DMS53 (cell line): Measurements from ENCODE around the gene COX17.
"Not testable (repeated sequence)": the region's sequence is repeated elsewhere in the genome, so short reads cannot be mapped to it uniquely, and the experiment has no call there.

Experiments
- DNase-seq: peaks from one replicate; lab custom pipeline; 2025; lab: John Stamatoyannopoulos, UW

COX17 gene, protein sequence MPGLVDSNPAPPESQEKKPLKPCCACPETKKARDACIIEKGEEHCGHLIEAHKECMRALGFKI

DNA sequence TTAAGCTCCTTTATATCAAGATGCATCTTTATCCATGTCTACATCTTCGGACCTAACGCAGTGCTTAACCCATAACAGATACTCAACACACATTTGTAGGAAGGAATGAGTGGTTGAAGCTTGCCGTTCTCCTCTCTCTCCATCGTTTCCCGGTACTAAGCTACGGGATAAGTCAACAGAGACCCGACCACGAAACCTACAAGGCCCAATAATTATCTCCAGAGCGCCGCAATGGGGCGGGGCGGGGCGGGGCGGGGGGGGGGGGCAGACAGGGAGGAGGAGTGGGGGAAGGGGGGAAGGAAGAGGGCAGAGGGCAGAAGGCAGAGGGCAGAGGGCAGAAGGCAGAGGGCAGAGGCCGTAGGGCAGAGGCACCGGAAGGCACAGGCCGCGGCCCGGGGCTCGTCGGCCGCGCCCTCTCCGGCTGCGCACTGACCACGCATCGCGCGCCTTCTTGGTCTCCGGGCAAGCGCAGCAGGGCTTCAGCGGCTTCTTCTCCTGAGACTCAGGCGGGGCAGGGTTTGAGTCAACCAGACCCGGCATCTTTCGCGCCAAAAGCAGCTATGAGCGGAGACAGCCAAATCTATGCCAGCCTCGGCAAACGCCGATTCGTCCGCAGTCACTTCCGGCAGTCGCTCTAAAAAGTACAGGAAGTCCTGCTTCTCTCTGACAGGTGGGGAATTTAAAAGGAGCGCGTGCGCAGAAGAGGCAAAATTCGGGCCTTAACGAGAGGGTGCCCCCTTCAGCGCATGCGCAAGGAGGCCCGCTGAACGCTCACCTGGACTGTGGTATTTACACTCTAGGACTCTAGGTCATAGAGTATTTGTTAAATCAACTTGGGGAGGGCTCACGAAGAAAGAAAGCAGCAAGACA lies at the start of gene COX17:
Gene COX17 (minus strand): TSS at position 636 of the 870 bp plus-strand sequence. CDS start 96 bp downstream, at position 540.
- DNase-seq, result peak; percentile 97

DNA sequence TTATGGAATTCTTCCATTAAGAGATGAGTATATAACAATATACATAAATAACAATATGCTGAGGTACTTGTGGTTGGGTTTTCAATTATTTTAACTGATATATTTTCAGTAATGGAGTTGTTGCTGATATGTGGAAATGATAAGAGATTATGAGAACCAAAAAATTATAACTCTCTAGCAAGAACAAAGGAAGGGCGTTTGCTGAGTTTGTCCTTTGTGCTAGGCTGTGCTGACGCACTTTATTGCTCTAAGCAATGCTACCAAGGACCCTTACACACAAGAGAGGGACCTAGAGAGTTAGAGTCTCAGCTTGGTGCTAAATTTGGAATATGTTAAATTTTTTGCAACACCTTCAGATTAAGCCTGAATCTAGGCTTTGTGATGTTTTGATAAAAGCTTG lies 49.7 kb upstream of the COX17 start:
- DNase-seq, result no peak

DNA sequence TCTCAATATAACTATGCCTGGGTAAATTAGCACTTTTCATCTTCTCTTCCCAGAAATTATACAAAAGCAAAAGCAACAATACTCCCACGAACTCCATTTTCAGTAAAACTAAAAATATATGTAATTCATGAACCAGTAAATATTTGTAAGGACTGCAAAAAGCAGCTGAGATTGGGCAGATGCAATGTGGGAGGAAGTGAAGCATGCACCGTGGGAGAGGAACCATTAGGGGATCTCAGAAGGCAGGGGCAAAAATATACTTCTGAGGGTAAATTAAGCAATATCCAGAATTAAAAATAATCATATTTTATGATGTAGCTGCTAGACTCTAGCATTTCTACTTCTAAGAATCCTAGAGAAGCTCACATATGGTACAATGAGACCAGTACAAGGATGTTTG lies 45.8 kb upstream of the COX17 start:
- no peak for DNase-seq

DNA sequence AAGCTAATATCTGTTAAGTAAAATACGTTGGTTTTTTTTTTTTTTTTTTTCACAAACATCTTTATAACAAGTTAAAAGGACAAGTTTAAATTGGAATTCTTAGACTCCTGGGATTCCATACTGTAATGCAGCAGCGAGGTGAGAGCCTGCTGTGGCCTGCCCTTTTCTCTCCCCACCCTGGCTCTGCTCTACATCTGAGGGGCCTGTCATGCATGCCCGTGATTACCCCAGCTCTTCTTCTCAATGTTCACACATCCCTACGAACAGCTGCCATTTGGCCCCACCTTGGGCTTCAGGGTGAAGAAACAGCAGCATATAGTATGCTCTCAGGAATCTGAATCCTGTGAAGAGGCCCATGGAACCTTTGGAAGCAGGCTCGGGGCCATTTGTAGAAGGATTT lies 40.3 kb upstream of the COX17 start:
- no peak for DNase-seq

DNA sequence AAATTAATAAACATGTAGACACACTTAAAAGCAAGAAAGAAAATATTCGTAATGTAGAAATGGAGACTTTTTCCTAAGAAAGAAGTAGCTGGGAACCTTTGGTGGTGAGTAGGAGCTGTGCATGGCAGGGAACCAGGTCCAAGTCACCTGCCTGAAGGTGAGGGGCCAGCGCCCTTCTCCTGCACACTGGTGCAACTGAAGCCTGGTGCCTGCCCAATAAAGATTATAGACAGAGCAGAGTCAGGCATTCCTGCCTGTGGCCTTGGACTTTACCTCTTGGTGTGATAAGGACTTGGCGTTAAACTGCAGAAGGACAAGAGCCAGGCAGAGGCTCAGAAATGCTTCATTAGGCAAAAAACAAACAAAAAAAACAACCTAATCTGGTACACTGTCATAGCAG lies 39.8 kb upstream of the COX17 start:
- no peak for DNase-seq

DNA sequence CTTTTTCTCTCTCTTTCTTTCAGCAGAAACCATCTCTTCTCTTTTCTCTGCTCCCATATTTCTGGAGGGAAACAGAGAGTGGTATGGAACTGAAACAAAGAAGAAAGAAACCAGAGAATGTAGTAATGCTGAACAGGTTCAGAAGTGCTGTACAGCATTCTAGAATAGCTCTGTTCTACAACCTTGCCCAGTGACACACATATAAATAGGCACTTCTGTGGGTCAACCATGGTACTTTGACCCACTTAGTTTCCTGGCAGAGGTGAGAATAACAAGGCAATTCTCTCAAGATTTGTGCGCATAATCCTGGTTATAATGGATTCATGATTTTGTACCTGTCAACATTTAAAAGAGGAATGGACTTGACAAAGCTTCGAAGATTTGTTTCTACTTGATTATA lies 37.9 kb upstream of the COX17 start:
- no peak for DNase-seq

DNA sequence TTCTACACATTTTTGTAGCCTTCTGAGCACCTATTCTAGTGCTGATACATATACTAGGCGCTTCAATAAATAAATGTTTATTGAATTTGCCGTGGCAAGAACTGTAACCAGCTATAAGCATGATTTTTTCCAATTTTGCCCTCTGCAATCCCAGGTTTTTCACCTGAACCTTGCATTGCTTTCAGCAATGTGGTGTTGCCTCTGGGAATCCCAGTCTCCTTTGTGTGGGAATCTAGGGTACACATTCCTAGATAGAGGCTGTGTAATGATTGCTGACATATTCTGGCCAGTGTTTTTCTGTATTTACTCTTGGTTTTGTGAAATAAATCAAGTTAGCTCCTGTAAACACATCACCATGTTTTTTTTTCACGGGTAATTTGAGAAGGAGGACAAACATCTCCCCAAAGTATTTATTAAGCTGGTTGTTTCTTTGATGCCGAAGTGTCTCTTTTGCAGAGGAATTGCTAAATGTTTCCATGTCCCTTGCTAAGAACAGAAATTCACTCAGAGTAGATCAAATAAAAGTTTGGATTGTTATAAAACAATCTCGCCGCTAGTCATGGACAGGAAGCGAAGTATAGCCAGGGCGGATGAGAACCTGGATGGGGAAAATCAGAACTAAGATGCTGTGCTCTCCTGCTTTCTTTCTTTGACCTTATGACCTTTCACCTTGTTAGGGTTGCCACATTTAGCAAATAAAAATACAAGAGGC lies 26.8 kb upstream of the COX17 start:
- DNase-seq, result peak; percentile 32

DNA sequence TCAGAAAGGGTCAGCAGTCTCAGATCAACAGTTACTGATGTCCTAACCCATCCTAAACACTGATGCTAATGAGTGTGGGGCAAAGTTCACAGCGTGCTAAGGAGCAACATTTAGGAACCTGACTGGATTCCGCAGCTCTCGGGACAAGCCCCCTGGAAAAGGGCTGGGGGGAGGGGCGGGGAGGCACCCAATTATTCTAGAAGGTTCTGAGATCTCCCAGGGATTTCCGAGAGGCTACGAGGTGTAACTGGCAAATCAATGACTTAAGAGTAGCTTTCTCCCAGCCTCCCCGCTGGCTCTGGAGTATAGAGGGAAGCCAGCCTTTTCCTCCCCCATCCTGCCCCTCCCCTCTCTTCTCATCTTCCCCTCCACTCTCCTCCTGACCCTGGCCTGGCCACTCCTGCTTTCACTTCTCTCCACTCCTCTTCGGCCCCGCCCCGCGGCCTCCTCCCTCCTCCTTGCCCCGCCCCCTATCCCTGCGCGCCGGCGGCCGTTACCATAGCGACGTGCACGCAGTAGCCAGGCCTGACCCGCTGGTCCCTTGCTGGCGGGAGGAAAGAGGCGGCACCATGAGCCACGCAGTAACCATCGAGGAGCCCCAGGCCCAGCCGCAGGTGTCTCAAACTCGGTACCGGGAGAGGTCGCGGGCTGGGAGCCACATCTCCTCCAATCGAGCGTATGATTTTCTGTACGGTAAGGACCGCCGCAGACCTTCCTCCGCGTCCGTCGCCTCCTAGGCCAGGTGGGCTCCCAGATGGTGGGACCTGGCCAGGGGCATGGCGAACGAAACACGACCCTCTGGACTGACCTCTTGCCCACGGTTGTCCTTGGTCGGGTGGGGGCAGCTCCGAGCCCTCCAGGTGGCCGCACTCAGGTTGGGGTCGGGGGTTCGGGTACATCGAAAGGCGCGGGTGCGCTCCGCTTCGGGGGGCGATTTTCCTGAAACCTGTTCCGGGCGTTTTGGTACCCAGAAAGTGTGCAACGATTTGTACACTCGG lies 25.6 kb upstream of the COX17 start, which contains the start of gene CFAP91:
Gene CFAP91 (plus strand): TSS at position 493 of the 998 bp plus-strand sequence. CDS start 77 bp downstream, at position 570.
- peak; percentile 97 for DNase-seq

DNA sequence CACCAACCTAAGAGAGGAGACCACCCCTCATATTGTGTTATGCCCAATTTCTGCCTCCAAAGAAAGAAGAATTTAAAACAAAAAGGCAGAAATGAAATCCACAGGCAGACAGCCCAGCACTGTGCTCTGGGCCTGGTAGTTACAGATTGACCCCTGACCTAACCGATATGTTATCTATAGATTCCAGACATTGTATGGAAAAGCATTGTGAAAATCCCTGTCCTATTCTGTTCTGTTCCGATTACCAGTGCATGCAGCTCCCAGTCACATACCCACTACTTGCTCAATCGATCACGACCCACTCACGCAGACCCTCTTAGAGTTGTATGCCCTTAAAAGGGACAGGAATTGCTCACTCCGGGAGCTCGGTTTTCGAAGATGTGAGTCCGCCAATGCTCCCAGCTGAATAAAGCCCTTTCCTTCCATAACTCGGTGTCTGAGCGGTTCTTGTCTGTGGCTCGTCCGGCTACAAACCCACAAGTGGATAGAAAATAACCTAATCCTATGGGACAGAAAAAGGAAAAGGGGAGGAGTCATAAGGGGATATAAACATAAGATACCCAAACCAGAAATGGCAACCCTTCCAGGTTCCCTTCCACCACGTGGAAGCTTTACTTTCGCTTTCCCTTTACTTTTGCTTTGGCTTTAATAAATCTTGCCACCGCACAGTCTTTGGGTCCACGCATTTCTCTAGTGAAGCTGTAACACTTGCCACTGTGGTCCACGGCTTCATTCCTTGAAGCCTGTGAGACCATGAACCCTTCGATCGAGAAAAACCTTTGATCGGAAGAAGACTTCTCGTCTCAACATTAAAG lies 23.9 kb upstream of the COX17 start:
- peak; percentile 12 for DNase-seq

DNA sequence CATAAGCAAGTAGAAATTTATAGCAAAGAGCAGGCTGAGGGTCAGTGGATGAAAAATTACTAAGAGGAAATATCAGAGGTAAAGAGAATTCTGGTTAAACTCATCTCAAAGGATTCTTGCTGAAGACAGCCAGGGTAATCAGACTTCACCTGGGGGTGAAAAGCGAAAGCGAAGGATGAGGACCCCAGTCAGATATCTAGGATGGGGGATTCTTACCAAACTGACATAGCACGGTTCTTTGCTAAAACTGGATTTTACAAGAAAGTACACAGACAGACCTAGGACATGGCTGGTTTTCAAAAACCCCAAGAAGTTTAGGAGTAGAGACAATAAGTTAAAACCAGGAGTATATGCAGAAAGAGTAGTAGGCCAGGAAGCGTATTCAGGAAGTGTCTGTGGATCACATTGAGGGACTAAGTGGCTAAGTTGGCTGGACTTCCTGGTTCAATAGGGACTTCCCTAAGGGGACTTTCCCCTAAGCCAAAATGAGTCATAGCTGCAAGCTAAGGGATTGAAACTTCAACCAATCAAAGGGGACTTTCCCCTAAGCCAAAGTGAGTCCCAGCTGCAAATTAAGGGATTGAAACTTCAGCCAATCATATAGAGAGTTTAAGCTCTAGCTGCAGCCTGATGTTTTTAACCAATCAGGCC lies 23.2 kb upstream of the COX17 start:
- DNase-seq, result peak; percentile 70

DNA sequence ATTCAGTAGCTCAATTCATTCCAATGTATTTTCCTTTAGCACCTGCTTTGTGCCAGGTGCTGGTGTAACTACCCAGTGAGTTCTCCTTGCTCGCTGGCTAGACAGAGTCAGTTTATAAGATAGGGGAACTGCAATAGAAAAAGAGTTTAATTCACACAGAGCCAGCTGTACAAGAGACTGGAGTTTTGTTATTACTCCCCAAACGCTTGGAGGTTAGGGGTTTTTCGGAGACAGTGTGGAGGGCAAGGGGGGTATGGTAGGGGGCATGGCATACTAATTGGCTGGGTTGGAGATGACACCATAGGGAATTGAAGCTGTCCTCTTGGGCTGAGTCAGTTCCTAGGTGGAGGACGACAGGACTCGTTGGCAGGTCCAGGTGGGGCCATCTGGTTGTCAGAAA lies 20.2 kb upstream of the COX17 start:
- DNase-seq, result no peak

DNA sequence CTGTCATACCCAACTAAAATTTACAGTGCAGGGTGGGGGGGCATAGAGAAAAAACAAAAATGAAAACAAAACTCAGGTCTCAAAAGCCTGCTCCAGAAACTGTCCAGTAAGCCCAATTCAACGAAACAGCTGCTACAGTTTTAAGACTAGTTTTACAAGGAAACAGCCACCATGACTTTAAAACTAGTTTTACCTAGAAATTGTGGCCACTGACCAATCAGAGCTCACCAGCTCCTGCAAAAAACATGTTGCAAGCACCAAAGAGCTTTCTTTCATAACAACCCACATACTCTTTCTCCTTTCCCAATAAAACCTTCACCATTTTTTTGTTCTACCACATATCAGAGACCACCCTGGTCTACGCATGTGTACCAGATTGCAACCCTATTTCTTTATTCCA lies 18.3 kb upstream of the COX17 start:
- DNase-seq, result peak; percentile 31

DNA sequence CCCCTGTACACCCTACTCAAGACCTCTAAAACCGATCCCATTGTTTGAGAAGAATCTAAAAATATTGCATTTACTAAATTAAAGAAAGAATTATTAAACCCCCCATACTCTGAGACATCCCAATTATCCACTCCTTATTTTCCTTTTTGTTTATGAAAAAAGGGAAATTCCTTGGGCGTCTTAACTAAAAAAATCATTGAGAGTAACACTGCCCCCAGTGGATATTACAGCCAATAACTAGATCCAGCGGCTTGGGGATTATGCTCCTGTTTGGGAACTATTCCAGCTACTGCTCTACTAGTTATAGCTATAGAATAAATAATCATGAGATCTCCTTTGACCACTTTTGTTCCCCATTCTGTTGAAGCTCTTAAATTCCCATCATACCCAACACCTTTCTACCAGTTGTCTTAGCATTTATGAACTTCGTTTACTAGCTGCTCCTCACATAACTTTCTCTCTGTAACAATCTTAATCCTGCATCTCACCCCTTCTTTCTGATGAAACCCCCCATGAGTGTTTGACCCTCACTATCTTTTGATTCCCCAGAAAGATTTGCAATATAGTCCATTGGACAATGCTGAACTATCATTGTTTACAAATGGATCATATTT lies 12.9 kb upstream of the COX17 start:
- peak; percentile 48 for DNase-seq

DNA sequence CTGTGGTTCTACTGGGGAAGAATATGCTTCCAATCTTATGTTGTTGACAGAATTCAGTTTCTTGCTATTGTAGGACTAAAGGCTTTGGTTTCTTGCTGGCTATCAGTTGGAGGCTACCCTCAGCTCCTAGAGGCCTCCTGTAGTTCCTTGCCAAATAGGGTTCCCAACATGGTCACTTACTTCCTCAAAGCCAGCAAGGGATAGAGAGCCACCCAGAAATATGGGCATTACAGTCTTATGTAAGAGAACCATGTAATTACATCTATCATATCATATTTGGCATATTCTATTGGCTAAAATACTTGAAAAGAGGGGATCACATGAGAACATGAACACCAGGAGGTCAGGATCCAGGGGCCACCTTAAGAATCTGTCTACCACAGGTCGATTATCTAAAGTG lies 6.2 kb upstream of the COX17 start:
- no peak for DNase-seq

DNA sequence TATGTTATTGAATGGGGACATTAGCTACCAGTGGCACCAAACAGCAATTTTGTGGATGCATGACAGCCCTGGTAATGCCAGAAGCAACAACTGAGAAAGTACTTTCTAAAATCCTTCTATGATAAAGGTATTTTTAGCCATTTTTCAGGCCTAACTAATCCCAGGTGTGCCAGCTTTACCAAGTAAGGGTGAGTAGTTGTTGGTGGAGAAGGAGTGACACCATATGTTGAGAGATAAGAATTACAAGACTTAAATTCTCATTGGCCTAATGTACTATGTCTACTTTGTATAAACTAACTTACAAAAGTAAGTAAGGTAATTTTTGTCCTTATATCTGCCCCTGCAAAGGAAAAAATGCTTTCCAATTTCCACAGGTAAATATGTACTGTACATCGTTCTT lies 4.1 kb upstream of the COX17 start:
- DNase-seq, result peak; percentile 66

DNA sequence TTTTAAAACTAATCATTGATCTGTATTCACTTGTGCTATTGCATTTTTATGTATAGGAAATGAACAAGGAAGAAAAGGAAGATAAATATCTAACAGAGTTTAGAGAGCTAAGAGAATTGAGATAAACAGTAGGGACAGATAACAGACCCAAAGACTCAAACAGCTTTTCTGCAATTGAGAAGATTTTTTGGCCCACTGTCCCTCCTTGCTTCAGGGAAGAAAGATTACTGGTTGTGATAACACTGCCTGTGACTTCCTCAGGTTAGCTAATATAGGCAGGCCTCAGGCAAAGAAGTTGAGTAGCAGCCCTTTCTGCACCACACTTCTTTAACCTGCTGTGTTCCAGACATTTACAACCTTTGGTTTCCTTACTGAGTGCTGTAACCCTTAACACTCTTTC lies 2.7 kb upstream of the COX17 start:
- DNase-seq, result no peak

DNA sequence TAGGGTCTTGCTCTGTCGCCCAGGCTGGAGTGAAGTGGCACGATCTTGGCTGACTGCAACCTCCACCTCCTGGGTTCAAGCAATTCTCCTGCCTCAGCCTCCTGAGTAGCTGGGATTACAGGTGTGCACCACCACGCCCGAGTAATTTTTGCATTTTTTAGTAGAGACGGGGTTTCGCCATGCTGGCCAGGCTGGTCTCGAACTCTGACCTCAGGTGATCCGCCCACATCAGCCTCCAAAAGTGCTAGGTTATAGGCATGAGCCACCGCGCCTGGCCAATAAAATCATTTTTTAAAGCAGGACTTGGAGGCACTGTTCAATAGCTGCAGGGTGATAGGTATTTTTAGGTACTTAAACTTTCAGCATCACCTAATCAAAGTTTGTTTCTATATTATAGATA lies 1.0 kb upstream of the COX17 start:
- not testable (repeated sequence) for DNase-seq

DNA sequence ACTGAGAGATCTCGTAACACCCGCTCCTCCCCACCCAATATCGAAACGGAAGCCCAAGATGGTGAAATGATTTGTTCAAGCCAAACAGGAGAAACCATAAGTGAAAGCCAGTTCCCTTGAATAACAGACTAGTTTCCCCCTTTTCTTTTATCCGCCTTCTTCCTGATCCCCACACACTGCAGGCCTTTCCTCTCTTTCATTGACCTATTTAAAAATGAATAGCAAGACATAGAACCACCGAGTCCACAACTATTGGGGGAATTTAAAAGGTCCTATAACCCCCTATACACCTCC lies 382 bp upstream of the COX17 start:
- DNase-seq, result no peak

DNA sequence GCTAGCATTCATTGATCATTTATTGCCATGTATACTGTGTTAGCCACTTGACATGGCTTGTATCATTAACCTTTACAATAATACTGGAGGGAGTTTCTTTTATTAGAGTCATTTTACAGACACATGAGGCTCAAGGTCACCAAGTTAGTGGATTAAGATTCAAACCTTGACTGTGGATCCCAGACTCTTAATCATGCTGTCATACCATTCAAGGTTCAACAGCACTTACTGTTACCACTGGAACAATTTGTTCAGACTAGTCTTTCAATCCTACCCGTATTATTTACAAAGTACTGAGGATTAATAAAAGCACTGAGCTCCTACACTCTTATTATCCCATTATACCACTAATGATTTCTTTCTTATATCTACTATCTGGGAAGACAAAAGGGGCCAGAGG lies 1.2 kb downstream of the COX17 start:
- DNase-seq, result no peak

DNA sequence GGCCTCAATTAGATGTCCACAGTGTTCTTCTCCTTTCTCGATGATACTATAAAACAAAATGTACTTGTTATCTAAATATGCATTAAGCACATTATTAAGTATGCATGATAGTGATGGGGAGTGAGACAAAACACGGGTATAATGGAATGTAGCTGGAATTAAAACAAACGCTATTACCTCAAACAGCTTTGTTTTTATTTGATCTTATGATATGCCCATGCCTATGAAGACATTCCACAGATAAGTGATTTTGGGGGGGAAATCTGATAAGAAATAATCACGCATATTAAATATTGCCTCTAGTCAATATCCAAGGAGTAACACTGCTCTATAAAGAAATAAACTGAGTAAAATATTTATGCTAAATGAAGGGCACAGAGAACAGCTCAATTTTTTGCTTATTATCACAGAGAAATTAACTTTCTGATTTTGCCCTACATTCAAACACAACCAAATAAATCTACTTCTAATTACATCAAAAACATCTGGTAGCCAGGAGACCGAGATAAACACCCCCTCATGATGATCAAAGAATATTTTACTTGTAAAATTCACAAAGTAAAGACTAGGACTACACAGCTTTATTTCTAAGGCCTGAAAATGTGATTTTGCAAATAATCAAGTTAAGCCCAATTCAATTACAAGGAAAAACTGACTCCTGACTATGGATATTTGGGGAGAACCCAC lies 1.9 kb downstream of the COX17 start:
- no peak for DNase-seq
